SKM-1 treated with dmso at 0.1 percent for 144 hours (cell line): ENCODE measurements around the gene UBE2E2.
"Not testable (repeated sequence)": the region's sequence is repeated elsewhere in the genome, so short reads cannot be mapped to it uniquely, and the experiment has no call there.

Experiments
- DNase-seq: peaks from one replicate; lab custom pipeline; 2025; ENCODE audit not compliant: unreplicated experiment; lab: John Stamatoyannopoulos, UW

Gene UBE2E2

DNA sequence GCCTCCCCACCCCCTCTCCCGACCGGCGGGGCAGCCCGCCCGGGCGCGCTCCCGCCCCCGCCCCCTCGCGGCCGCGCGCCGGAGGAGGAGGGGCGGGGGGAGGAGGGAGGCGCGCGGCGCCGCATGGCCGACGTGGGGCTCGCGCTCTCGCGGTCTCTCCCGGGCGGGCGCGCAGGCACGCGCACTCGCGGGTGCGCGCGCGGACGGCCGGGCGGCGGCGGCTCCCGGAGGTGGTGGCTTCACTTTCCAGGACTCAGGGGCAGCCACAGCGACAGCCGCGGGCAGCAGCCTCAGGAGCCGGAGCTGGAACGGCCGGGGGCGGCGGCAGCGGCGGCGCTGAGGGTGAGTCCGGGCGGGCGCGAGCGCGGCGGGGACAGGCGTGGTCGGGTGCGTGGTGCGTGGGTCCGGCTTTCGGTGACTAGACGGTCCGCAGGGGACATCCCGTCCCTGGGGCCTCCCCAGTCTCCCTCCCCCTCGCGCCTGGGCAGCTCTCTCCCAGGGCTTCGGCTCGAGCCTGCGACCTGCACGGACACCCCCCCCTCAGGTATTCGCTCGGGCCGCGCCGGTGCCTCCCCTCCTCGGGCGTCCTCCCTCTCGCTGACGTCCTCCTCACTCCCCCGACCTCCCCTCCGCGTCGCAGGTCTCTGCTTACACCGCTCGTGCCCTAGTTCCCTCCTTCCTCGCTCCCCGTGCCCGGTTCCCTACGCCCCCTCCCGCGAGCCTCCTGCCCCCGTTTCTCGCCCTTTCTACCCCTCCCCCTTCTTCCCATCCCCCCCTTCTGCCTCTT lies at the start of gene UBE2E2:
Gene UBE2E2 (plus strand): TSS at position 407 of the 787 bp plus-strand sequence.
- DNase-seq: peak; percentile 68

GRCh38 chr3:23153436-23153835 lies 49.7 kb upstream of the UBE2E2 start:
- DNase-seq: no peak

DNA sequence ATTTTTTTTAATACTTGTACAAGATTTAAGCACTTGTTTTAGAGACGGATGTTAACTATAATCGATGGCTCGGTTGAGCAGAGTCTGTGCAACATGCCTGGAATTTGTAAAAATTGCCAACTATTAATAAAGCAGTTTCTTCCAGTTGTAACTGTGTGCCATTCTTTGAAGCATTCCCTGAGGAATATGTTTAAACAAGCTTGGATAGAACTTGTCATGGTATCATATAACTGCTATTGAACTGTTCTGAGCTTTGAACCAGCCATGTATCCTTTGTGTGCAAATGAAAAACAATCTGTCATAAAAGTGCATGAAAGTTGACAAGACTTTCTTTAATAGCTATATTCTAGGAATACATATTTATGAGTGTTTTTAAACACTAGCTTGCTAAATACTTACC lies 45.8 kb upstream of the UBE2E2 start:
- DNase-seq: no peak

DNA sequence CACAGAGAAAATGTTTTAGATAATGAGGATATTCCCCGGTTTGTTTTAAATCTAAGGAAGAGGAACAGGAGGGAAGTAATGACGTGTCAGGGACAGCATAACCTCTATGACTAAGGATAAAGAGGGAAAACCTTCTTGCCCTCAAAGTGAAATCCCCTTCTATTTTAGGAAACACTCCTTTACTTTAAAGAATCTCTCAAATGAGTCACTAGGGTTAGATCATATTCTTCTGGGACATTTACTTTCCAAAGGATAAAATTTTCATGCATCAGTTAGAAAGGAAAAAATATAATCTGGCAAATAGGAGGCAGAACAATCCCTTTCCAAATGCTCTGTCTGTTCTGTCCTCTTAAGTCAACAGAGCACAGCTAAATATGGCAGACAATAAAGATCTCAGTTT lies 43.2 kb upstream of the UBE2E2 start:
- no peak for DNase-seq

DNA sequence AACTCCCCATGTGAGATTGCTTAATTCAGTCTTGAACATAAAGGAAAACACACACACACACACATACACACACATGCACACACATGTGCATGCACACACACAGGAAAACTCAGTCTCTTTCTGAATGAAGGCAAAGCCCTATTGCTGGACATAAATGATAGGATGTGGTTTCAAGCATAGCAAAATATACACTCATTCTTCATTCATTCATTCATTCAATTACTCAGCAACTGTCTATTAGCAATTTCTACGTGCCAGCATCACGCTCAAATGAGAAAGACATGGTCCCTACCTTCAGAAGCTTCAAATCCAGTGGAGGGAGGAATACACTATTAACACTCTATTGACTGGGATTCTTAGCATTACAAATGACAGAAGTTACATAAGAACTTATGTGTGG lies 41.8 kb upstream of the UBE2E2 start:
- no peak for DNase-seq

GRCh38 chr3:23161896-23162570 lies 41.1 kb upstream of the UBE2E2 start:
- no peak for DNase-seq

DNA sequence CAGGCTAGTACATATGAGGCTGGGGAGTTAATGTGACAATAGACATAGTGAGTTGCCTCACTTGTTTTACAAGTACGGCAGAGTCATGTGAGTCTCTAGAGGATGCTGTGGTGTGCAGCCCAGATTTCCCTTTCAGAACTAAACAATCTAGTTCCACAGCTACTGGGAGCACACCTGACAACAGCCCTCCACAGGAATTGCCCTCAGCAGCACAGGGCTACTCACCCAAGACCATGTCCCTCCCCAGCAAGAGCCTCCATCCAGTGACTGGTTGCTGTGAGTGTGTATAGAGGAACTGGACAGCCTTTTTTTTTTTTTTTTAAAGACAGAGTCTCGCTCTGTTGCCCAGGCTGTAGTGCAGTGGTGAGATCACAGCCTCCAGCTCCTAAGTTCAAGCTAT lies 40.2 kb upstream of the UBE2E2 start:
- no peak for DNase-seq

DNA sequence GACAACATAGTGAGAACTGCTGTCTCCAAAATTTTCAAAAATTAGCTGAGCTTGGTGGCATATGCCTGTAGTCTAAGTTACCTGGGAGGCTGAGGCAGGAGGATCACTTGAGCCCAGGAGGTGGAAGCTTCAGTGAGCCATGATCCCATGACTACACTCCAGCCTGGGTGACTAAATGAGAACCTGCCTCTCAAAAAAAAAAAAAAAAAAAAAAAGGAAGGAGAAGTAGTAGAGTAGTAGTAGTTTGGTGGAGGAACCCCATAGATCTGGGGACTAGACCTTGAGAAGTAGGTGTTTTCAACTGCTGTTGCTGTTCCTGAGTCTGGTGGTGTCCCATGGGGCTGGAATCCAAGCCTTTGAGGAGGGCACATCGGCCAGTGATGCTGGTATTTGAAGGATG lies 38.4 kb upstream of the UBE2E2 start:
- no peak for DNase-seq

DNA sequence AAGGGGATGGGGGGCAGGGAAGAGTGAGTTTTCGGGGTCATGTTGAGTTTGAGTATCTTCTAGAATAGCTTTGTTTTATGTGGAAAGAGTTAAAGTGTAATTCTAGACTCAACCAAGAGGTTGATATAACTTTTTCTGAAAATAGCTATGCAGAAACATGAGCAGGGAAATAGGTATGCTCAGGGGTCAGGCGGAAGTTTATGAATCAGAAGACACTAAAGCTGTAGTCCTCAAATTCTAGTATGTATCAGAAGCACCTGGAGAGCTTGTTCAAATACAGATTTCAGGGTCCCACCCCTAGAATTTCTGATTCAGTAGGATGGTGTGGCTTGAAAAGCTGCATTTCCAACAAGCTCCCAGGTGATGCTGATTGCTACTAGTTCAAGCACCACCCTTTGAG lies 37.6 kb upstream of the UBE2E2 start:
- no peak for DNase-seq

DNA sequence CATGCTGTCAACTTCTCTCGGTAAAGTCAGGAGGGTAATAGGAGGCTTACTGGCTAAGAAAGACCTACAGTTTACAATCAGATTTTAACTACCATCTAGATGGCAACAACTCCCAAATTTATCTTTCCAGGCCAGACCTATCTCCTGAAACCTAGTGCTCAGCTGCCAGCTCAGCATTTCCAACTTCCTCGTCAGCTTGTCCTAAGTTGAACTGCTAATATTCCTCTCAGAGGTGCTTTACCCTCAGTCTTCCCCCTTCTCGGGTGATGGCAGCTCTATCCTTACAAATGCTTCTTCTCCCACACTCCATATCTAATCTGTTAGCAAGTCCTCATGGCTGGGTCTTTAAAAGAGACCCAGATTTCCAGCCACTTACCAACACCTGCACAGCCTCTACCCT lies 36.9 kb upstream of the UBE2E2 start:
- DNase-seq: no peak

- DNase-seq: no peak
Observed at GRCh38 chr3:23166845-23167244, 36.3 kb upstream of the UBE2E2 start.

GRCh38 chr3:23169551-23169950 lies 33.6 kb upstream of the UBE2E2 start:
- DNase-seq: no peak

DNA sequence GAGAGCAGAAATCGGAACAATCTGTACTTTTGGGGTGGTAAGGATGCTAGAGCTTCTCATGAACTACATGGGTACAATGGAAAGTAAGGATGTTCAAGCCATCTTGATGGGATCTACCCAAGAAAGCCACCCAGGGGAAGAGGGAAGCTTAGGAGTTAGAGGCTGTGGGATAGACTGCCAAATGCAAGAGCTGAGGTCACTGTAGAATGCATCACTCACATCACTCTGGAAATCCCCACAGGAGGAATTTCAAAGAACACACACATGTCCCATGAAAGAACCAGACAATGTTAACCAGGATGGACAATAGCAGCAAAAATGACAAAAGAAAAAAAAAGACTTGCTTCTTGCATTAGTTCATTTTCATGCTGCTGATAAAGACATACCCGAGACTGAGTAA lies 32.8 kb upstream of the UBE2E2 start:
- no peak for DNase-seq

GRCh38 chr3:23172059-23172458 lies 31.1 kb upstream of the UBE2E2 start:
- no peak for DNase-seq

- no peak for DNase-seq
Observed at GRCh38 chr3:23174426-23175039, 28.6 kb upstream of the UBE2E2 start.

- DNase-seq: no peak
Observed at GRCh38 chr3:23175341-23176083, 27.6 kb upstream of the UBE2E2 start.

- DNase-seq: not testable (repeated sequence)
Observed at GRCh38 chr3:23176839-23177238, 26.3 kb upstream of the UBE2E2 start.

- DNase-seq: no peak
Observed at GRCh38 chr3:23182996-23183513, 20.1 kb upstream of the UBE2E2 start.

GRCh38 chr3:23183731-23184130 lies 19.4 kb upstream of the UBE2E2 start:
- peak; percentile 34 for DNase-seq

GRCh38 chr3:23185861-23186260 lies 17.3 kb upstream of the UBE2E2 start:
- DNase-seq: no peak

- DNase-seq: no peak
Observed at GRCh38 chr3:23189187-23189586, 13.9 kb upstream of the UBE2E2 start.
